Esophagus squamous epithelium (tissue), 5 donors: ENCODE data around the gene DNAI2. TPM values are rescaled to one million over a fixed set of nuclear protein-coding genes. Genes with fewer than 3 reads are reported as not detected.

Experiments
- DNase-seq: peaks from one replicate; lab custom pipeline; 2025; lab: John Stamatoyannopoulos, UW
- H3K27ac ChIP-seq, 4 donors: fragments of 200-600 bp; sonication (generic); one replicate each; pipeline ENCODE4 v1.5.1; 2016 to 2019; ENCODE audit warnings: mild to moderate bottlenecking in 1 of 4
- H3K27me3 ChIP-seq, 4 donors: fragments of 200-600 bp; sonication (generic); 1 replicate in 3 of 4; 2 replicates in 1 of 4; pipeline versions ENCODE4 v1.5.1 to v1.6.0; 2017 to 2021; ENCODE audit warnings: antibody characterized with exemption in 1 of 4
- H3K36me3 ChIP-seq, 3 donors: fragments of 200-600 bp; sonication (generic); one replicate each; pipeline ENCODE4 v1.5.1; 2016 to 2019
- H3K4me1 ChIP-seq, 3 donors: fragments of 200-600 bp; sonication (generic); one replicate each; pipeline ENCODE4 v1.5.1; 2017 to 2019
- H3K4me3 ChIP-seq, 4 donors: fragments of 200-600 bp; sonication (generic); 1 replicate in 3 of 4; 2 replicates in 1 of 4; pipeline ENCODE4 v1.5.1; 2016 to 2019; ENCODE audit warnings: mild to moderate bottlenecking in 2 of 4, moderate library complexity in 1 of 4
- H3K9me3 ChIP-seq, 3 donors: fragments of 200-600 bp; sonication (generic); one replicate each; pipeline ENCODE4 v1.5.1; 2016 to 2019
- CTCF ChIP-seq, 6 experiments: fragments of 450-650 bp in 4 of 6; fragments of 200-600 bp in 2 of 6; sonication (generic) in 2 of 6; IDR thresholded peaks; one replicate each; pipeline ENCODE4 v1.5.1; 2016 to 2019; ENCODE audit warnings: antibody characterized with exemption in 6 of 6, mild to moderate bottlenecking in 4 of 6, moderate library complexity in 4 of 6
- POLR2A ChIP-seq, 4 donors: fragments of 450-650 bp; IDR thresholded peaks; one replicate each; pipeline ENCODE4 v1.6.1; 2017; ENCODE audit warnings: antibody characterized with exemption in 4 of 4, mild to moderate bottlenecking in 4 of 4, moderate library complexity in 3 of 4
- WGBS, 2 donors: methylation state at CpG; one replicate each; pipeline ENCODE4 v1.1.5; 2018; 5-methylcytosine and 5-hydroxymethylcytosine counted together
- intact Hi-C: fragments of 100-400 bp; cut with DNase I; formaldehyde crosslinking; loops from one replicate; pipeline ENCODE4 v1.15.0; 2022
- total RNA-seq, 4 donors: library from RNA; depleted of rRNA; stranded (reverse); fragments of >200 nt; gene quantifications; one replicate each; pipeline ENCODE4 v1.1.0, GENCODE V29; 2016
- donor health status: DM: yes; HTN: yes; CAD: no.

DNAI2 gene
- total RNA-seq, 4 donors from 2014 or later, result 0.19 TPM; not detected in 3

GRCh38 chr17:74244548-74244947 is 29.5 kb upstream of the DNAI2 start:
- Histone ChIP-seq H3K27ac (no peak overlapping the region), H3K4me3 (no peak overlapping the region), H3K9me3 (no peaks in the 10 kb centered on the region), H3K4me1 (peaks cover 0 to 28% (median 5%) of the 10 kb centered on the region in 3 donors), H3K36me3 (no peaks in the 10 kb centered on the region), H3K27me3 (no peaks in the 10 kb centered on the region)
- 54 to 69% methylated on average over 5 to 6 of the region's 6 CpGs for WGBS, 2 donors
- TF ChIP-seq CTCF (IDR thresholded peaks at IDR 0.05) (no peak), POLR2A (IDR thresholded peaks at IDR 0.05) (no peak)
- DNase-seq, result no peak
- intact Hi-C loops, result no loop called here

DNA sequence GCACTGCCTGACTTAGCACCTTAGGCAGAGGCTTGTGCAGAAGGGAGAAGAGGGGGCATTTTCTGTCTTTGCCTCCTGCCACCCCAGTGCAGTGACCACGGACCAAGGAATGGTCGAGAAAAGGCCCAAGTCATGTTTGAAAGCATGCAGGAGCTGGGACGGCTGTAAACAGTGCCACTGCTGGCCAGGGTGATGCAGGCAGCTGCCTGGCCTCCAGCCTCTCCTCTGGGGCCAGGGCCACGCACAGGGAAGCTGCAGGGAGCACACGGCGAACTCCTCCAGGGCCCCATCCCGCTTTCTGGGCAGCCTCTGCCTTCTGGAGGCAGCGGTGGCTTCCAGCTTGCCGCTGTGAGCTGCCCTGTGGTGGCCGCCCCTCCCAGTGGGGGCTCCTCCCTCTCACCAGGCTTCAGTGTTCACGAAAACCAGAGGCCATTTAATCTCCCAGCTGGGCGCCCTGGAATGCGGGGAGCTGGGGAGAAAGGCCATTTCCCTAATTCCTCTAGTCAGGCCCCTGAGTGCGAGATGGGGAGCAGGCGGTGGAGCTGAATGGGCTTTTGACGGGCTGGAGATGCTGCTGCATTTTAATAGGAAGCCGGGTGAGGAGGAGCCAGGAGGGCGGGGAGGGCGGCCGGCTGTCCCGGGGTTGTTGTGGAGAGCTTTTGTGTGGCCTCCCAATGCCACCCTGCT is 28.7 kb upstream of the DNAI2 start:
- H3K9me3 ChIP-seq, result no peaks in the 10 kb centered on the region
- WGBS, 2 donors, result 60 to 90% methylated on average over 2 to 8 of the region's 21 CpGs
- H3K27me3 ChIP-seq, result no peaks in the 10 kb centered on the region
- TF ChIP-seq POLR2A (IDR thresholded peaks at IDR 0.05) (no peak), CTCF (IDR thresholded peaks at IDR 0.05) (no peak)
- H3K36me3 ChIP-seq, result no peaks in the 10 kb centered on the region
- intact Hi-C loops, result no loop called here
- H3K27ac ChIP-seq, result no peak overlapping the region
- H3K4me1 ChIP-seq, result peaks cover 0 to 28% (median 5%) of the 10 kb centered on the region in 3 donors
- DNase-seq, result no peak
- no peak overlapping the region for H3K4me3 ChIP-seq

GRCh38 chr17:74245871-74246270 is 28.2 kb upstream of the DNAI2 start:
- no peaks in the 10 kb centered on the region for H3K36me3 ChIP-seq
- H3K4me3 ChIP-seq, result no peak overlapping the region
- no peaks in the 10 kb centered on the region for H3K9me3 ChIP-seq
- peak overlapping the region in 1 of 4 donors; percentile 21 for H3K27ac ChIP-seq
- DNase-seq, result no peak
- peaks cover 0 to 23% (median 1%) of the 10 kb centered on the region in 3 donors for H3K4me1 ChIP-seq
- WGBS, 2 donors, result 58 to 67% methylated on average over 1 to 2 of the region's 5 CpGs
- H3K27me3 ChIP-seq, result no peaks in the 10 kb centered on the region
- no peak for TF ChIP-seq CTCF (IDR thresholded peaks at IDR 0.05)
- no peak for TF ChIP-seq POLR2A (IDR thresholded peaks at IDR 0.05)
- intact Hi-C loops, result no loop called here

GRCh38 chr17:74249590-74250270 is 24.3 kb upstream of the DNAI2 start:
- 56 to 86% methylated on average over 3 to 12 of the region's 17 CpGs for WGBS, 2 donors
- intact Hi-C loops, result no loop called here
- no peak for DNase-seq
- Histone ChIP-seq H3K27ac (no peak overlapping the region), H3K36me3 (peaks cover 0 to 11% (median 0%) of the 10 kb centered on the region in 3 donors), H3K4me1 (peaks cover 0 to 13% (median 0%) of the 10 kb centered on the region in 3 donors), H3K9me3 (no peaks in the 10 kb centered on the region), H3K27me3 (no peaks in the 10 kb centered on the region), H3K4me3 (no peak overlapping the region)
- TF ChIP-seq POLR2A (IDR thresholded peaks at IDR 0.05) (no peak), CTCF (IDR thresholded peaks at IDR 0.05) (no peak)

- intact Hi-C loops, result no loop called here
- Histone ChIP-seq H3K27ac (no peak overlapping the region), H3K4me3 (no peak overlapping the region), H3K36me3 (peaks cover 0 to 11% (median 0%) of the 10 kb centered on the region in 3 donors), H3K4me1 (peaks cover 0 to 8% (median 0%) of the 10 kb centered on the region in 3 donors), H3K9me3 (no peaks in the 10 kb centered on the region), H3K27me3 (no peaks in the 10 kb centered on the region)
- 52 to 71% methylated on average over 7 to 10 of the region's 12 CpGs for WGBS, 2 donors
- no peak for DNase-seq
- TF ChIP-seq CTCF (IDR thresholded peaks at IDR 0.05) (no peak), POLR2A (IDR thresholded peaks at IDR 0.05) (no peak)
Observed at GRCh38 chr17:74250324-74250995, 23.6 kb upstream of the DNAI2 start.
